PC-9 (cell line): ENCODE data around the gene CHKA. TPM values are rescaled to one million over a fixed set of nuclear protein-coding genes. Genes with fewer than 3 reads are reported as not detected.

ENCODE experiments used
- BruUV-seq: library from RNA; stranded (reverse); fragments of 400-500 nt; replicated peaks from 2 replicates; lab custom pipeline; 2021; lab: Mats Ljungman, UMichigan
- CTCF ChIA-PET: fragments of 300-600 bp; sonication (Branson Sonifier 250); formaldehyde crosslinking; loops from one replicate; lab custom pipeline; 2022; ENCODE audit warnings: antibody characterized with exemption; lab: Charles Lee
- POLR2A ChIA-PET: fragments of 300-600 bp; sonication (Branson Sonifier 250); formaldehyde crosslinking; loops from one replicate; lab custom pipeline; 2022; ENCODE audit warnings: antibody characterized with exemption; ENCODE audit not compliant: unreplicated experiment; lab: Charles Lee
- DNase-seq, 2 experiments: peaks; one replicate each; pipeline versions ENCODE4 v3.0.0 to v3.0.0-alpha.2; 2015 to 2022; ENCODE audit warnings: mixed read lengths in 1 of 2
- H2AFZ ChIP-seq: fragments of 200-600 bp; sonication (generic); 2 replicates; pipeline ENCODE4 v1.8.1; 2017; ENCODE audit warnings: antibody characterized with exemption
- H3F3A ChIP-seq: fragments of 200-600 bp; sonication (generic); 2 replicates; pipeline ENCODE4 v1.8.1; 2017; ENCODE audit warnings: antibody characterized with exemption, mild to moderate bottlenecking, low read depth; ENCODE audit not compliant: insufficient read depth
- H3K27ac ChIP-seq: fragments of 200-600 bp; sonication (generic); 2 replicates; pipeline ENCODE4 v1.6.1; 2016; ENCODE audit warnings: mixed run types
- H3K27me3 ChIP-seq: fragments of 200-600 bp; sonication (generic); 2 replicates; pipeline ENCODE4 v1.6.1; 2016; ENCODE audit warnings: low read depth, mixed run types; ENCODE audit not compliant: insufficient read depth
- H3K36me3 ChIP-seq: fragments of 200-600 bp; sonication (generic); 2 replicates; pipeline ENCODE4 v1.6.1; 2016; ENCODE audit warnings: low read depth, mixed run types
- H3K4me1 ChIP-seq: fragments of 200-600 bp; sonication (generic); replicated peaks from 2 replicates; pipeline ENCODE4 v1.6.1; 2016; ENCODE audit warnings: mixed run types; ENCODE audit not compliant: insufficient read depth
- H3K4me2 ChIP-seq: fragments of 200-600 bp; sonication (generic); 2 replicates; pipeline ENCODE4 v1.6.1; 2017; ENCODE audit warnings: mixed run types
- H3K4me3 ChIP-seq: fragments of 200-600 bp; sonication (generic); 2 replicates; pipeline ENCODE4 v1.6.1; 2016; ENCODE audit warnings: mixed run types
- H3K79me2 ChIP-seq: fragments of 200-600 bp; sonication (generic); 2 replicates; pipeline ENCODE4 v1.6.1; 2017; ENCODE audit warnings: low read depth, mixed run types
- H3K9me2 ChIP-seq: fragments of 200-600 bp; sonication (generic); 2 replicates; pipeline ENCODE4 v1.8.1; 2017; ENCODE audit warnings: mild to moderate bottlenecking; ENCODE audit not compliant: insufficient read depth
- H3K9me3 ChIP-seq: fragments of 200-600 bp; sonication (generic); 2 replicates; pipeline ENCODE4 v1.8.1; 2016; ENCODE audit warnings: low read depth; ENCODE audit not compliant: insufficient read depth
- H4K20me1 ChIP-seq: fragments of 200-600 bp; sonication (generic); 2 replicates; pipeline ENCODE4 v1.8.1; 2017; ENCODE audit not compliant: insufficient read depth
- EZH2 ChIP-seq: fragments of 200-600 bp; sonication (generic); IDR thresholded peaks from 2 replicates; pipeline ENCODE4 v1.8.0; 2017; ENCODE audit warnings: antibody characterized with exemption, low read depth
- intact Hi-C: fragments of 100-400 bp; cut with micrococcal nuclease; formaldehyde crosslinking; loops from one replicate; pipeline ENCODE4 v1.10.0; 2022; ENCODE audit not compliant: unreplicated experiment
- total RNA-seq: library from RNA; stranded (reverse); gene quantifications from 2 replicates; pipeline ENCODE4 v1.2.3, GENCODE V29; 2021
- TF ChIP-seq, protein P1 (sequence below): fragments of 200-600 bp; sonication (generic); conservative IDR thresholded peaks from 2 replicates; pipeline ENCODE4 v1.6.1; 2017; ENCODE audit warnings: mixed run types, antibody characterized with exemption, mild to moderate bottlenecking, moderate library complexity

Gene CHKA
- total RNA-seq, 1 experiment from 2014 or later = 90.5 TPM

- no peaks in the 10 kb centered on the region for H4K20me1 ChIP-seq
- no peak overlapping the region for H2AFZ ChIP-seq
- peak overlapping the region; percentile 59 for H3K27ac ChIP-seq
- POLR2A ChIA-PET = interaction anchor here (0.5 to 0.8 kb wide), 4 partner anchors 22 to 107 kb away, joined by 6 to 10 read pairs (median 9); no protein-coding TSS in a partner anchor
- H3K9me2 ChIP-seq = no peaks in the 10 kb centered on the region
- H3K4me1 ChIP-seq = peaks cover 62% of the 10 kb centered on the region
- H3K4me2 ChIP-seq = peak overlapping the region; percentile 49
- no peaks in the 10 kb centered on the region for H3K9me3 ChIP-seq
- CTCF ChIA-PET = no interaction called here
- intact Hi-C loops = loop anchor here (10.0 kb wide), 1 partner anchor 45 kb away; no protein-coding TSS in a partner anchor
- no peaks in the 10 kb centered on the region for H3K79me2 ChIP-seq
- H3F3A ChIP-seq = peaks cover 53% of the 10 kb centered on the region
- peak; percentile 96 to 99 for DNase-seq
- no TSS peak for BruUV-seq
- no peak overlapping the region for H3K4me3 ChIP-seq
- no peaks in the 10 kb centered on the region for H3K36me3 ChIP-seq
- TF ChIP-seq, protein P1, sequence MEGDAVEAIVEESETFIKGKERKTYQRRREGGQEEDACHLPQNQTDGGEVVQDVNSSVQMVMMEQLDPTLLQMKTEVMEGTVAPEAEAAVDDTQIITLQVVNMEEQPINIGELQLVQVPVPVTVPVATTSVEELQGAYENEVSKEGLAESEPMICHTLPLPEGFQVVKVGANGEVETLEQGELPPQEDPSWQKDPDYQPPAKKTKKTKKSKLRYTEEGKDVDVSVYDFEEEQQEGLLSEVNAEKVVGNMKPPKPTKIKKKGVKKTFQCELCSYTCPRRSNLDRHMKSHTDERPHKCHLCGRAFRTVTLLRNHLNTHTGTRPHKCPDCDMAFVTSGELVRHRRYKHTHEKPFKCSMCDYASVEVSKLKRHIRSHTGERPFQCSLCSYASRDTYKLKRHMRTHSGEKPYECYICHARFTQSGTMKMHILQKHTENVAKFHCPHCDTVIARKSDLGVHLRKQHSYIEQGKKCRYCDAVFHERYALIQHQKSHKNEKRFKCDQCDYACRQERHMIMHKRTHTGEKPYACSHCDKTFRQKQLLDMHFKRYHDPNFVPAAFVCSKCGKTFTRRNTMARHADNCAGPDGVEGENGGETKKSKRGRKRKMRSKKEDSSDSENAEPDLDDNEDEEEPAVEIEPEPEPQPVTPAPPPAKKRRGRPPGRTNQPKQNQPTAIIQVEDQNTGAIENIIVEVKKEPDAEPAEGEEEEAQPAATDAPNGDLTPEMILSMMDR = no peak
- no peak for TF ChIP-seq EZH2
- H3K27me3 ChIP-seq = no peaks in the 10 kb centered on the region
These were observed 28.8 kb upstream of the CHKA start for GRCh38 chr11:68150037-68150436.

DNA sequence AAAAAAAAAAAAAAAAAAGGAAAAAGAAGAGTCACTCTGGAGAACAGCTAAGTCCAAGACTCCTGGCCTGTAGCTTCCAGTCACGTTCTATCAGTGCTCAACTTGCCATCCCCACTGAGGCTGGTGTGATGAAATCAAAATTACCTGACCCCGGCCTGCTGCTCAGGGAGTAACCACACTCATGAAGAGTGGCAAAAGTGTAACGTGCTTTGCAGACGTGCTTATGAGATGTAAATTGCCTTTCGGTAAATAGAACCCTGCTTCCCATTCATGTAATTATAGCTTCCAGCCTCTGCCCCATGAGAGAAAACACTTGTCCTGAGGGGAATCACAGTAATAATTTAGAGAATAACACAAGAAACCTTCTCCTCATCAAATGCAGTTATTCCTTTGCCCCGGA, 28.2 kb upstream of the CHKA start:
- Histone ChIP-seq H3K9me2 (no peaks in the 10 kb centered on the region), H3F3A (peaks cover 53% of the 10 kb centered on the region), H4K20me1 (no peaks in the 10 kb centered on the region), H3K4me1 (peaks cover 68% of the 10 kb centered on the region), H3K36me3 (no peaks in the 10 kb centered on the region), H3K27me3 (no peaks in the 10 kb centered on the region), H3K4me3 (no peak overlapping the region), H3K4me2 (peak overlapping the region; percentile 49), H3K79me2 (no peaks in the 10 kb centered on the region), H3K9me3 (no peaks in the 10 kb centered on the region), H2AFZ (no peak overlapping the region), H3K27ac (peak overlapping the region; percentile 59; the same call in 1 of the 2 replicates)
- ChIA-PET CTCF (interaction anchor here (0.6 kb wide), 1 partner anchor 77 kb away, joined by 3 read pairs; no protein-coding TSS in a partner anchor), POLR2A (interaction anchor here (0.6 kb wide), 2 partner anchors 140 to 161 kb away, joined by 3 to 4 read pairs; partner anchors contain the start of gene ALDH3B1)
- TF ChIP-seq EZH2 = no peak
- TF ChIP-seq, protein P1 = no peak
- no TSS peak for BruUV-seq
- DNase-seq = no peak
- intact Hi-C loops = loop anchor here (5.0 kb wide), 2 partner anchors 107 to 137 kb away; partner anchors contain the start of gene ALDH3B1

GRCh38 chr11:68148879-68149278, 27.7 kb upstream of the CHKA start:
- Histone ChIP-seq H3K27ac (peak overlapping the region; percentile 5; the same call in 1 of the 2 replicates), H3K79me2 (no peaks in the 10 kb centered on the region), H3K4me2 (no peak overlapping the region; the same call in 1 of the 2 replicates), H3K9me2 (no peaks in the 10 kb centered on the region), H3F3A (peaks cover 53% of the 10 kb centered on the region), H3K36me3 (no peaks in the 10 kb centered on the region), H2AFZ (no peak overlapping the region), H3K4me1 (peaks cover 68% of the 10 kb centered on the region), H3K9me3 (no peaks in the 10 kb centered on the region), H3K4me3 (no peak overlapping the region), H4K20me1 (no peaks in the 10 kb centered on the region), H3K27me3 (no peaks in the 10 kb centered on the region)
- TF ChIP-seq EZH2 = no peak
- TF ChIP-seq, protein P1 = no peak
- CTCF ChIA-PET = no interaction called here
- POLR2A ChIA-PET = interaction anchor here (0.6 kb wide), 3 partner anchors 129 to 161 kb away, joined by 3 to 4 read pairs (median 3); partner anchors contain the start of gene ALDH3B1
- peak; percentile 46 to 48 for DNase-seq
- intact Hi-C loops = loop anchor here (5.0 kb wide), 2 partner anchors 107 to 137 kb away; partner anchors contain the start of gene ALDH3B1
- no TSS peak for BruUV-seq
